ENCODE measurements around the gene SH2D3C. TPM values are rescaled to one million over a fixed set of nuclear protein-coding genes. Genes with fewer than 3 reads are reported as not detected.

Gene SH2D3C
- total RNA-seq, 4 donors from 2014 or later, result 4.7 to 8.1 (median 5.2) TPM

DNA sequence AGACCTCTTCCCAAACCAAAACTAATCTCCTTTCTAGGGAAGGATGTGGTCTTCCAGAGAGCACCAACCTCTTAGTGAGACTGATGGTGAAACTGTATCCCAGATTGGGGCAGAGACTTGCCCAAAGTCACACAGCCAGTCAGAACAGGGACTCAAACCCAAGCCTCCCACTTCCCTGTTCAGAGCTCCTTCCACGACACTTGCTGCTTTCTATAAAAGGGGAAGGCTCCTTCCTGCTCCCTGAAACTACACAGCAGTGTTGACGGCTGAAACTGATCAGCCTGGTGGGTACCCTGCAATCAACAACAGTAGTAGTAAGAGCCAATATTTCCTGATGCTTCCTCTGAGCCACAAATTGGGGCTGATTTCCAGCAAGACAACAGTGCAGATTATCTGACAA is 44.9 kb downstream of the SH2D3C start:
- DNase-seq (no peak), ATAC-seq (no peak)
- H3K27ac ChIP-seq, result no peak overlapping the region
- H3K9me3 ChIP-seq, result no peaks in the 10 kb centered on the region
- H3K4me3 ChIP-seq, result no peak overlapping the region
- in situ Hi-C loops (cut with MboI; ENCODE audit: low sequenced_read_pairs in 4 of 4) (loop anchor here (5.0 to 10.0 kb wide), 6 partner anchors 51 to 229 kb away; partner anchors contain the start of gene CDK9 (in 1 of the 4)), intact Hi-C loops (cut with DNase I; ENCODE audit: low total_unique reads) (loop anchor here (1.0 to 2.0 kb wide), 4 partner anchors 17 to 229 kb away; partner anchors contain the start of gene TTC16)
- TF ChIP-seq POLR2A (IDR thresholded peaks at IDR 0.05), result no peak
- TF ChIP-seq, protein P1, sequence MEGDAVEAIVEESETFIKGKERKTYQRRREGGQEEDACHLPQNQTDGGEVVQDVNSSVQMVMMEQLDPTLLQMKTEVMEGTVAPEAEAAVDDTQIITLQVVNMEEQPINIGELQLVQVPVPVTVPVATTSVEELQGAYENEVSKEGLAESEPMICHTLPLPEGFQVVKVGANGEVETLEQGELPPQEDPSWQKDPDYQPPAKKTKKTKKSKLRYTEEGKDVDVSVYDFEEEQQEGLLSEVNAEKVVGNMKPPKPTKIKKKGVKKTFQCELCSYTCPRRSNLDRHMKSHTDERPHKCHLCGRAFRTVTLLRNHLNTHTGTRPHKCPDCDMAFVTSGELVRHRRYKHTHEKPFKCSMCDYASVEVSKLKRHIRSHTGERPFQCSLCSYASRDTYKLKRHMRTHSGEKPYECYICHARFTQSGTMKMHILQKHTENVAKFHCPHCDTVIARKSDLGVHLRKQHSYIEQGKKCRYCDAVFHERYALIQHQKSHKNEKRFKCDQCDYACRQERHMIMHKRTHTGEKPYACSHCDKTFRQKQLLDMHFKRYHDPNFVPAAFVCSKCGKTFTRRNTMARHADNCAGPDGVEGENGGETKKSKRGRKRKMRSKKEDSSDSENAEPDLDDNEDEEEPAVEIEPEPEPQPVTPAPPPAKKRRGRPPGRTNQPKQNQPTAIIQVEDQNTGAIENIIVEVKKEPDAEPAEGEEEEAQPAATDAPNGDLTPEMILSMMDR (IDR thresholded peaks at IDR 0.05 in 4 of 5, conservative IDR thresholded peaks at IDR 0.05 in 1 of 5), result no peak
- peaks cover 0 to 18% of the 10 kb centered on the region in 2 donors for H3K36me3 ChIP-seq
- no peaks in the 10 kb centered on the region for H3K27me3 ChIP-seq
- H3K4me1 ChIP-seq, result peaks cover 14 to 18% of the 10 kb centered on the region in 2 donors

DNA sequence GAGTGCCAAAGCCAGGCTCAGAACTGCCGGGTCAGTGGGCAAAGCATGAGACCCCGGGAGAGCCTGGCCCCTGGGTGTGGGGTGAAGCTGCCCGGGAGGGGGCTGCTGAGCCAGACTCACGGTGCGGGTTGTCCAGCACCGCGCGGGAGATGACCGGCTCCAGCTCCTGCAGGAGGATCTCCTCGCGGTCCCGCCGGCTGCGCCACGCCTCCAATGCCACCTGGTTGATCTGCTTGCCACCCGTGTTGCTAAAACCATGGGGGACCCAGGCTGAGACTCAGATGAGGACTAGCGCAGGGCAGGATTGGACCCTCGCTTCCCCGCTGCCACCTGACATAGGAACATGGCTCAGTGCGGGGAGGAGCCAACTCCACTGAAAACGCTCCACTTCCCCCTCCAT is 46.0 kb downstream of the SH2D3C start:
- no peaks in the 10 kb centered on the region for H3K27me3 ChIP-seq
- H3K4me3 ChIP-seq, result no peak overlapping the region
- H3K36me3 ChIP-seq, result peaks cover 0 to 18% of the 10 kb centered on the region in 2 donors
- TF ChIP-seq, protein P1 (IDR thresholded peaks at IDR 0.05 in 4 of 5, conservative IDR thresholded peaks at IDR 0.05 in 1 of 5), result no peak
- no peak for TF ChIP-seq POLR2A (IDR thresholded peaks at IDR 0.05)
- H3K27ac ChIP-seq, result no peak overlapping the region
- DNase-seq (no peak), ATAC-seq (no peak)
- no peaks in the 10 kb centered on the region for H3K9me3 ChIP-seq
- peaks cover 14 to 18% of the 10 kb centered on the region in 2 donors for H3K4me1 ChIP-seq
- intact Hi-C loops (cut with DNase I; ENCODE audit: low total_unique reads) (no loop called here), in situ Hi-C loops (cut with MboI; ENCODE audit: low sequenced_read_pairs in 4 of 4) (loop anchor here (5.0 to 10.0 kb wide), 6 partner anchors 52 to 228 kb away; partner anchors contain the start of gene CDK9 (in 1 of the 4))

DNA sequence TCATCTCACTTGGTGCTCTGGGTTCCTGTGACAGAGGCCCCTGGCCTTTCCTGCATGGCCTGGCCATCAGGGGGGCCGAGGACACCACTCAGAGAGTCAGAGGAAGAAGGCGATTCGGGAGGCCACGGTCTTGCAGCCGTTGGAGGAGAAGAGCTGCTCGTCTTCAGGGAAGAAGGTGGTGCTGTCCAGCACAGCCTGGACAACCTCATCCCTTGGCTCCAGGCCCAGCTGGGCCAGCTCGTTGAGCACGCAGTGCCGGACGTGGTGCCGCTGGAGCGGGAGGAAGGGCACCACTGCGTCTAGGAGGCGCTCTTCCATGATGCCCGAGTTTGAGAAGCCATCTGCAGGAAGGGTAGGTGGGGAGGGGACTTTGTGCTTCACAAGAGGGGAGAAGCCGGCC is 46.5 kb downstream of the SH2D3C start:
- Histone ChIP-seq H3K4me3 (no peak overlapping the region), H3K27ac (no peak overlapping the region), H3K27me3 (no peaks in the 10 kb centered on the region), H3K9me3 (no peaks in the 10 kb centered on the region), H3K4me1 (peaks cover 14 to 15% of the 10 kb centered on the region in 2 donors), H3K36me3 (peaks cover 0 to 18% of the 10 kb centered on the region in 2 donors)
- ATAC-seq (no peak), DNase-seq (no peak)
- TF ChIP-seq, protein P1 (IDR thresholded peaks at IDR 0.05 in 4 of 5, conservative IDR thresholded peaks at IDR 0.05 in 1 of 5), result no peak
- no peak for TF ChIP-seq POLR2A (IDR thresholded peaks at IDR 0.05)
- in situ Hi-C loops (cut with MboI; ENCODE audit: low sequenced_read_pairs in 4 of 4) (loop anchor here (5.0 to 10.0 kb wide), 6 partner anchors 53 to 227 kb away; partner anchors contain the start of gene CDK9 (in 1 of the 4)), intact Hi-C loops (cut with DNase I; ENCODE audit: low total_unique reads) (no loop called here)

DNA sequence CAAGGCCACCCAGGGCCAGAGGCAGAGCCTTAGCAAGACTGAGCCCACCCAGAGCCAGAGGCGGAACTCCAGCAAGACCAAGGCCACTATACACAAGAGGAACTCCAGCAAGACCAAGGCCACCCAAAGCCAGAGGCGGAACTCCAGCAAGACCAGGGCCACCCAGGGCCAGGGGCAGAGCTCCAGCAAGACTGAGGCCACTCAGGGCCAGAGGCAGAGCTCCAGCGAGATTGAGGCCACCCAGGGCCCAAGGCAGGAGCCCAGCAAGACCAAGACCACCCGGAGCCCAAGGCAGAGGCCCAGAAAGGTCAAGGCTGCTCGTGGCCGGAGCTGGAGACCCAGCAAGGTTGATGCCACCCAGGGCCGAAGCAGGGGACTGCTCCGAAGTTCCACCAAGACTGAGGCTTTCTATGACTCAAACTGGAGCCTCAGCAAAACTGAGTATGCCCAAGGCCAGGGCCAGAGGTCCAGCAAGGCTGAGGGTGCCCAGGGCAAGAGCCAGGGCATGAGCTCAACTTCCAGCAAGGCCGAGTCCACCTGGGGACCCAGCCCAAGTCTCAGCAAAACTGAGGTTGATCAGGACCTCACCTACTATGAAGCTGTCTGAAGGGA is 47.6 kb downstream of the SH2D3C start:
- H3K9me3 ChIP-seq, result no peaks in the 10 kb centered on the region

More for the DNA sequence above, 47.6 kb downstream of the SH2D3C start:
- in situ Hi-C loops (cut with MboI; ENCODE audit: low sequenced_read_pairs in 4 of 4) (loop anchor here (5.0 to 10.0 kb wide), 6 partner anchors 54 to 226 kb away; partner anchors contain the start of gene CDK9 (in 1 of the 4)), intact Hi-C loops (cut with DNase I; ENCODE audit: low total_unique reads) (no loop called here)
- Histone ChIP-seq H3K27me3 (no peaks in the 10 kb centered on the region), H3K27ac (no peak overlapping the region), H3K36me3 (peaks cover 0 to 18% of the 10 kb centered on the region in 2 donors), H3K4me1 (peaks cover 12 to 13% of the 10 kb centered on the region in 2 donors), H3K4me3 (no peak overlapping the region)
- ATAC-seq, result no peak
- no peak for TF ChIP-seq POLR2A (IDR thresholded peaks at IDR 0.05)
- TF ChIP-seq, protein P1 (IDR thresholded peaks at IDR 0.05 in 4 of 5, conservative IDR thresholded peaks at IDR 0.05 in 1 of 5), result no peak
- no peak for DNase-seq

All from gastrocnemius medialis (tissue), 4 donors.